AG20443 (cell line): ENCODE results near the gene GIPC2.
"Not testable (repeated sequence)": the region's sequence is repeated elsewhere in the genome, so short reads cannot be mapped to it uniquely, and the experiment has no call there.

Experiments used
- DNase-seq: peaks from one replicate; pipeline ENCODE4 v3.0.0; 2012; ENCODE audit warnings: low spot score, mixed read lengths

Gene GIPC2, protein sequence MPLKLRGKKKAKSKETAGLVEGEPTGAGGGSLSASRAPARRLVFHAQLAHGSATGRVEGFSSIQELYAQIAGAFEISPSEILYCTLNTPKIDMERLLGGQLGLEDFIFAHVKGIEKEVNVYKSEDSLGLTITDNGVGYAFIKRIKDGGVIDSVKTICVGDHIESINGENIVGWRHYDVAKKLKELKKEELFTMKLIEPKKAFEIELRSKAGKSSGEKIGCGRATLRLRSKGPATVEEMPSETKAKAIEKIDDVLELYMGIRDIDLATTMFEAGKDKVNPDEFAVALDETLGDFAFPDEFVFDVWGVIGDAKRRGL

GRCh38 chr1:78045926-78046778 lies at the start of gene GIPC2:
Gene GIPC2, plus strand, starts transcription at chr1:78045966. Its CDS starts 129 bp downstream, at chr1:78046095.
- DNase-seq: peak; percentile 47

DNA sequence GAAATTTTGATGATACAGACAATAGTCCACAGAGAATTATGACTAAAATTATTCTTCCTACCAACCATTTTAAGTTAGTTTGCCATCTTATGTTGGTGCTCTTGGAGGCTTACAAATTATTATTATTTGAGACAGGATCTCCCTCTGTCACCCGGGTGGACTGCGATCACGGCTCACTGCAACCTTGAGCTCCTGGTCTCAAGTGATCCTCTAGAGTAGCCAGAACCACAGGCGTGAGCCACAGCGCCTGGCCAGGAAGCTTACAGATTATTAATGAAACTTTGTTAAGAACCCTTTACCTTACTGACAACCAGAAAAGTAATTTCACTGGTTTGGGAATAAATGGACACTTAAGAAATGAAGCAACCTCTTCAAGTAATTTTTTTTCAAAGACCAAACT lies 49.0 kb upstream of the GIPC2 start:
- no peak for DNase-seq

DNA sequence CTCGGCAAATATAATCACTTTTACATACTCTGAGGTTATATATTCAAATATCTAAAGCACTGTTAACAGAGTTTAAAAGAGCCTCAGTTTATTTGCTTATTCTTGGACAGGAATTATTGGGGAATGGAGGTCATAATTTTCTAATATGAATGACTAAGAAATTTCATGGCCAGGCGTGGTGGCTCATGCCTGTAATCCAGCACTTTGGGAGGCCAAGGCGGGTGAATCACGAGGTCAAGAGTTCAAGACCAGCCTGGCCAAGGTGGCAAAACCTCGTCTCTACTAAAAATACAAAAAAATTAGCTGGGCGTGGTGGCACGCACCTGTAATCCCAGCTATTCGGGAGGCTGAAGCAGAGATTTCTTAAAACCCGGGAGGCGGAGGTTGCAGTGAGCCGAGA lies 45.2 kb upstream of the GIPC2 start:
- DNase-seq: not testable (repeated sequence)

DNA sequence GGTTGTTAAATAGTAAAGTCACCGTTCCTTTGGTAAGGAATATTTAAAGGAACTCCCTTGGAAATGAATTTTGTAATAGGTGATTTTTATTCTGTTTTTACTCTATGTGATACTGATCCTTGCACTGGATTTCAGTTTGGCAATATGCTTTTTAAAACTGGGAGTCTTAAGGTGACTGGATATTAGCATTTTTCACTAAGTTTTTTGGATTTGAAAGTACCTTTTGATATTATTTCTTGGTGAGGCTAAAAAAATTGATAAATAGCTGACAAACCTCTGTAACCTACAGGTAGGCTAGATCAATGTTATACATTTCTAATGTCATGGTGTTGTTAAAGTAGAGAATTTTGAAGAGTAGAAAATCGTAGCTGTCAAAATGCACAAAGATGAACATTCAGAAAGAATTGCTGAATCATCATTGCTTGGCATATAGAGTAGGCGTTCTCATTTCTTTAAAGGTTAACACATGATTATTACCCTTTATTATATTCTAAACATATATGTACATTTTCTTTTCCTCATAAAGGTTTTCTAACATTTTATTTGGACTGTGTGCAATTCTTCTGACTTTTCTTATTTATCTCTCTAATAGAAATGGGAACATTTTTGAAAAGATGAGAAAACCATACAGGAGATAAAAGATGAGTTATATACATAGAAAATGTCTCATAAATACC lies 42.6 kb upstream of the GIPC2 start:
- DNase-seq: no peak

GRCh38 chr1:78003882-78004718 lies 41.7 kb upstream of the GIPC2 start:
- DNase-seq: peak; percentile 44

DNA sequence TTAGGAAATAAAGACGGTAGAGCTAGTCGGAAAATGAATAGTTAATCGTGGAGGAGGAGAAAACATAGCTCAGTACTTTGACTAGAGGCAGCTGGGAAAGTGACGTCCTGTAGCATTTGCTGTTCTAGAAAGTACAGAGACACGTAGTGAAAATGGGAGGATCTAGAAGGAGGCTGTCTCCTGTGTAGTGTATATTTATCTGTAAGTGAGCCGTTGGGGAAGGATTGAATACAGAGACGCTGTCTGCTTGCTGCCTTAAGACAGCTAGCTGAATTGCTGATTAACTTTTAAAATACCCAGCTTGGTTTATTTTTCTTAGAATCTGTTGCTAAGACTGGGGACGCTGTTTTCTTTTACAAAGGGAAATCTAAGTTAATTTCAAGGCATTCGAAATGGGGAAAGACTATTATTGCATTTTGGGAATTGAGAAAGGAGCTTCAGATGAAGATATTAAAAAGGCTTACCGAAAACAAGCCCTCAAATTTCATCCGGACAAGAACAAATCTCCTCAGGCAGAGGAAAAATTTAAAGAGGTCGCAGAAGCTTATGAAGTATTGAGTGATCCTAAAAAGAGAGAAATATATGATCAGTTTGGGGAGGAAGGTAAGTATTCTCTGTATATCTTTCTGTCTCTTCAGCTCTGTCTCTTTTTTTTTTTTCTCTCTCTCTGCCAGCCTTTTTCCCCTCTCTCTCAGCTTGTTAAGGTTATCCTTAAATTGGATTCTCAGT lies 40.9 kb upstream of the GIPC2 start, which contains the start of gene DNAJB4:
Gene DNAJB4, plus strand, starts transcription at position 221 of the 729 bp plus-strand sequence. Its CDS starts 172 bp downstream, at position 393.
- DNase-seq: peak; percentile 80

DNA sequence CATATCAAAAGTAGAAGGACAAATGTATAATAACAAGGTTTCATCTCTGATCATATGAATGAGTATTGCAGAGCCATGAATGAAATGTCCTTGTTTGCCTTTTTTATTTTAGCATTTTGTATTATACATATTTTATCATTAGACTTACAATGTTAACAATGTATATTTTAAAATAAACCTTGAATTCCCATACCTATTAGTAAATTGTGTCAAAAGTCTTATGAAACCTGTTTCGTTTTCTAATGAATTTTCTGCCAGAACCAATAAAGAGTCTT lies 40.4 kb upstream of the GIPC2 start:
- no peak for DNase-seq

GRCh38 chr1:78005755-78006154 lies 40.0 kb upstream of the GIPC2 start:
- DNase-seq: peak; percentile 52

- no peak for DNase-seq
Measured at GRCh38 chr1:78006521-78006920, 39.2 kb upstream of the GIPC2 start.

- DNase-seq: no peak
Measured at GRCh38 chr1:78007677-78008341, 38.0 kb upstream of the GIPC2 start.

DNA sequence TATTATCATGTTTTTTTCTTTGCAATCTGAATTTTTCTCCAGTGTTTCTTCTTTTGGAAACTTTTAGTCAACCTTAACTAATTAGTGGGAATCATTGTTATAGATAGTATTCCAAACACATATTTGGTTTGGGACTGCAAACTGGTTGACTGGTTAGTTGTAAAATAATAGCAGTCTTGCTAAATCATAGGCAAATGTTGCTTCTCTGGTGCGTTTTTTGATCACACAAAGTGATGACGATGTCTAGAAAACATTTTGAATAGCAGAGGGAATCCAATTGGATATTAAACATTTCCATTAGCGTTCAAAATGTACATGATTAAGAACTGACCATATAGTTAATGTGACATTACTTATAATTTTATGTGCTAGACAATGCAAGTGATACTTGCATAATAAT lies 36.5 kb upstream of the GIPC2 start:
- no peak for DNase-seq

- DNase-seq: peak; percentile 26
Measured at GRCh38 chr1:78009836-78010235, 35.9 kb upstream of the GIPC2 start.

GRCh38 chr1:78011050-78011449 lies 34.7 kb upstream of the GIPC2 start:
- no peak for DNase-seq

GRCh38 chr1:78015148-78015547 lies 30.6 kb upstream of the GIPC2 start:
- no peak for DNase-seq

DNA sequence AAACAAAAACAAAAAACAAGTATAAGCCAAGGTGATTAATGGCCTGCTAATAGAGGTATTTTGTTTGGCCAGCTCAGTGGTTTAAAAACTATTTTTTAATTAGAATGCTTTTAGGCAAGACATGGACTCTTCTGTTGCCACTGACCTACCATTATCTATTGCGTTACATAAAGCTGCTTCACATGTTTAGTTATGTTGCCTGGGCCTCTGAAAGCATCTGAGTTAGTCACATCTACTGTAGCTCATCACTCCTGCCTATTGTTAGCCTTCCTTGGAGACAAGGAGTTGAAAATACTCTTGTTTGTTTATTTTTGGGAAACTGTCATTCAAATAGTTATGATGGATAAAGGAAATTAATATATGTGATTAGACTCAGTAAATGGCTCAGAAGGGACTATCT lies 26.7 kb upstream of the GIPC2 start:
- no peak for DNase-seq

DNA sequence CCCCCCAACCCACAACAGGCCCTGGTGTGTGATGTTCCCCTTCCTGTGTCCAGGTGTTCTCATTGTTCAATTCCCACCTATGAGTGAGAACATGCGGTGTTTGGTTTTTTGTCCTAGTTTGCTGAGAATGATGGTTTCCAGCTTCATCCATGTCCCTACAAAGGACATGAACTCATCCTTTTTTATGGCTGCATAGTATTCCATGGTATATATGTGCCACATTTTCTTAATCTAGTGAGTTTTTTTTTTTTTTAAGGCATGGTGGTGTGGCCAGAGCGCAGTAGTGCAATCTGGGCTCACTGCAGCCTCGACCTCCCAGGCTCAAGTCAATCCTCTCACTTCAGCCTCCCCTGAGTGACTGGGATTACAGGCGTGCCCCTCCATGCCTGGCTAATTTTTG lies 24.6 kb upstream of the GIPC2 start:
- not testable (repeated sequence) for DNase-seq

GRCh38 chr1:78029793-78030192 lies 16.0 kb upstream of the GIPC2 start:
- no peak for DNase-seq

- DNase-seq: no peak
Measured at GRCh38 chr1:78032996-78033796, 12.6 kb upstream of the GIPC2 start.

GRCh38 chr1:78033797-78034172 lies 12.0 kb upstream of the GIPC2 start:
- DNase-seq: no peak

DNA sequence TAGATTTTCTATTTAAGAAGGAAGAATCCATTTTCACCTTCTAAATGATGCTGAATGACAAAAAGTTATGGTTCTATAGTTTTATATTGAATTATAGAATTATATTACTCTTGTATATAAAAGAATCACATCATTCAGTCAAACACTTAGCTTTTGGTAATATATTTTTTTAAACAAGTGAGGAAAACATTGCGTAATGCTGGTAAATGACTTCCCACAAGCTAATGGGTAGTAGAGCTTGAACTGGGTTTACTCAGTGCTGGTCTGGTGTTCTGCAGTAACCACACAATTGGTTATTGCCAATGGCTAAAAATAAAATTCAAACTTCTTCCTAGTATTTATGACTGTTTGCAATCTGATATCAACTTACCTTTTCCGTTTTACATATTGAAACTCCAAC lies 10.6 kb upstream of the GIPC2 start:
- no peak for DNase-seq
